Activated gamma-delta T cell (primary cell): Measurements from ENCODE around the gene TRIM38.
"Not testable (repeated sequence)": the region's sequence is repeated elsewhere in the genome, so short reads cannot be mapped to it uniquely, and the experiment has no call there.

Experiments used
- DNase-seq: peaks from one replicate; lab custom pipeline; 2025; lab: John Stamatoyannopoulos, UW

Gene TRIM38

GRCh38 chr6:25971187-25971821, 8.7 kb downstream of the TRIM38 start:
- no peak for DNase-seq

GRCh38 chr6:25972128-25972527, 9.5 kb downstream of the TRIM38 start:
- DNase-seq: no peak

- DNase-seq: no peak
Observed at GRCh38 chr6:25972902-25973301, 10.3 kb downstream of the TRIM38 start.

DNA sequence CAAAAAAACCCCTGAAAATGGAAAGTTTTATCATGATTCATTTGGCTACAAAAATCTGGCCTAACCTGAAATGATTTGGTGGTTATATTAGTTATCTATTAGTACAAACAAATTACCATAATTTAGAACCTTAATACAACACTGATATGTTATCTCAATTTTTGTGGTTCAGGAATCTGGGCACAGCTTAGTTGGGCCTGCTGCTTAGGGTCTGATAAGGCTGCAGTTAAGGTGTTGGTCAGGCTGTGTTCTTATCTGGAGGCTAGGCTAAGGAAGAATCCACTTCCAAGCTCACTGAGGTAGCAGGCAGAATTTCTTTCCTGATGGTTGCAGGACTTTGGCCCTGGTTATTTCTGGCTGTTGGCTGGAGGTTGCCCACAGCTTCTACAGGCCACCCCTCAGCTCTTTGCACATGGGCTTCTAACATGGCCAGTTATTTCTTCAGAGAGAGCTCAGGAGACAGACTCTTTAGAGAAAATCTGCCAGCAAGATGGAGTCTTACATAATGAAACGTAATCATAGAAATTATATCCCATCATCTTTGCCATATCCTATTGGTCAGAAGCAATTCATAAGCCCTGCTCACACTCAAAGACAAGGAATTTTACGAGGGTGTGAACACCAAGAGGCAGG, 11.4 kb downstream of the TRIM38 start:
- no peak for DNase-seq

DNA sequence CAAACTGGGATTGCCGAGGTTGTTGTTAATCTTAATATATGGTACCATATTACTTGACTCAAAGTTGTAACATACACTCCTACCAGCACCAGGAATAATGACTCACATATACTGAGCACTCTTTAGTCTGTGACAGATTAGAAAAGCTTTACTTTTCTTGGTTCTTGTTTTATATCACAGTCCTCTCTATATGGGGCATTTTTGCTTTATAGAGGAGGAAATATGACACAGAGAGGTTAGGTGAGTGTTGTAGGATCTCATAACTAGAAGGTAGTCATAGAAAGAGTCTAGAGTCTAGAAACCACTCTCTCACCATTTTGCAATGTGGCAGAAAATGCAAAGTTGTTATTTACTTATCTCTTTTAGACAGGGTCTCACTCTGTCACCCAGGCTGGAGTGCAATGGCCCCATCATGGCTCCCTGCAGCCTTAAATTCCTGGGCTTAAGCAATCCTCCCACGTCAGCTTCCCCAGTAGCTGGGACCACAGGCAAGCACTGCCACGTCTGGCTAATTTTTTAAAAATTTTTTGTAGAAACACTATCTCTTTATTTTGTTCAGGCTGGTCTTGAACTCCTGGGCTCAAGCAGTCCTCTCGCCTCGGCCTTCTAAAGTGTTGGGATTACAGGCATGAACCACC, 13.4 kb downstream of the TRIM38 start:
- DNase-seq: no peak

DNA sequence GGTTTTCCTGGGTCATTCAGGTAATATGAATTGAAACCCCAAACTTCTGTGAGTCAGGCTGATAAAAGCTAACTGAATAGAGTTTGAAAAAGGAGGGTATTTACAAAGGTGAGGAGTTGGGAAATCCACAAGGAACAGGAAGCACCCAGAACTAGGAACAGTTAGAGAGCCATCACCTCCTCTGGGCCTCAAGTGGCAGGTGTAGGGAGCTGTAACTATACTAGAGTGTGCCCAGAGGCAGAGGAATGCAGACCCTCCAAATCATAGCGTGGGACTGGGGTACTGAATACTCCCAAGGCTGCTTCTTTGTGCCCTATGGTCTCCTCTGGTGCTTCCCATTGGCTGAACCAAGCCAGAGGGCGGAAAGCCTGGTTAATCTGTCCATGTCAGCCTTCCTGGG, 18.3 kb downstream of the TRIM38 start:
- no peak for DNase-seq

DNA sequence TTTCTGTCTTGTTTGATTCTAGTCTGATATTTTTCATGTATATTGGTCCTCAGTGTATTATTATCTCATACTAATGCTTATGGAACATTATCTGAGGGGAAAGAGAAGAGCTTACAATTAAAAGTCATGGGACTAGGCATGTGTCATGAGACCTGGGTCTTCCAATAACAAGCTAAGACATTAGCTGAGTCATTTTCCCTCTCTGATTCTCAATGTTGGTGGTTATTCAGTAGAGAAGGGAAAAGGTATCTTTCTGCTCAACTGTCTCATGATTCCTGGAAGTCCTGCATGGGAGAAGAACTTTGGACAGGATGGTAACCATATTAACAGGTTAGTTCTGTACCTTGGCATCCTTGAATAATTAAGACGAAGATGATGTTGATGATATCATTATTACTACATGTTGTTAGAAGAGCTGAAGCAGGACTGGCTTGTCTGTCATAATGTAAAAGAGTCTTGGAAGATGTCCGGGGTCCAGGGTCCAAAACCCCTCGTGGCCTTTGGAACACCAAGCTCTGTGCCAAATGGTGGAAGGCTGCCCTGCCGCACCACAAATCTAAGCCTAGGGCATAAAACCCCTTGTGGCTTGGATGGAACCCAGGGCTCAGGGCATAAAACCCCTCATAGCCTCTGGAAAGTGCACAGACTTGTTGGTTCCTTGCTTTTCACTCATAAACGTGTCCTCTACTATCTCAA, 19.1 kb downstream of the TRIM38 start:
- DNase-seq: no peak

GRCh38 chr6:25984265-25984664, 21.7 kb downstream of the TRIM38 start:
- no peak for DNase-seq

DNA sequence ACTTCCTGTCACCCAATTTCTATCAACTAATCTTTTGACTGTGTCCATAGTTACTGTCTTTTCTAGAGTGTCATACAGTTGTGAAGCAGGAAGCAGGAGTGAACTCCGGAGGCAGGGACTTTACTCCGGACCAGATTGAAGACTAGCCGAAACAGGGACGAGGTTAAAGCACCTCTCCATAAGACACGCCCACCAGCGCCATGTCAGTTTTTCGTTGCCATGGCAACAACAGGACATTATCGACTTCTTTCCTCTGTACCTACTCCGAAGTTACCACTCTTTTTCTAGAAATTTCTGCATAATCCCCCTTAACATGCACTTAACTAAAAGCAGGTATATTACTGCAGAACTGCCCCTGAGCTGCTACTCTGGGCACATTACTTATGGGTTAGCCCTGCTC, 25.2 kb downstream of the TRIM38 start:
- no peak for DNase-seq

GRCh38 chr6:25990172-25990873, 27.7 kb downstream of the TRIM38 start:
- DNase-seq: no peak

GRCh38 chr6:25991785-25992412, 29.3 kb downstream of the TRIM38 start:
- peak; percentile 21 for DNase-seq

DNA sequence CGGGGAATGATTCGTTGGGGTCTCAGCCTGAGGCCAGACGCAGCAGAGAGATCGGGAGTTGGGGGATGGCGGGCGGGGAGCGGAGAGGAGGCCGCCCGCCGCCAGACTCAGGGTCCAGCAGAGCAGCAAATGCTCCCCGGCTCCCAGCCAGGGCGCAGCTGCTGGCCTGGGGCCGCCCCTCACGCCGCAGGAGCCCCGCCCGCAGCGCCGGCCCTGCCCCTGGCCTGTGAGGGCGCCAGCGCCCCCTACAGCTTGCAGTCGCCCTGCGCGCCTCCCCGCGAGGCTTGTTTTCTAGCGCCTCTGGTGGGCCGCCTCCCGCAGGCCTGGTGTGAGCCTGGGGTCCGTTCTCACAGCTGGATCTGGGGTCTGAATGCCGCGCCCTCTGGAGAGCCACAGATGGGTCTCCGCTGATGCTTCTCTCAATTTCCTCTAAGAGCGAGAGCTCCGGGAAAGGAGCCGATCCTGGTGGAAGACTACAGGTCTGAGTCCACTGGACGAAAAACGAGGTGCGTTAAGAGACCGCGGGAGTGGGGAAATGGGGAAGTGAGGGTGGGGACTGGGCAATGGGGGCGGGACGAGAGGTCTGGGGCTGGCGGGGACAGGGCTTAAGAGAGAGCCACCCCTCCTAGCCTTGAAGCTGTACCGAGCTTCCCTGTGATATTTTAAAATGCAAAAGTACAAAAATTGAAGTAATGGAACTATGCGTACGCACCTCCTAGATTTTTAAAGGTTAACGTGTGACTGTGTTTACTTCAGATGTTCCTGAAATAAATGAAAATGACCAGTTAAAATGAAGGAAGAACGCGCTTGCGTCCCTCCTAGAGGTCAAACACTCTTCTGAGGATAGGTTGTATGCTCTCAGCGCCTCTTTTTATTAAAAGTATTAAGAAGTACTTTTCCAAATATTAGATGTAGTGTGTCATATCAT, 30.1 kb downstream of the TRIM38 start:
- peak; percentile 80 for DNase-seq

DNA sequence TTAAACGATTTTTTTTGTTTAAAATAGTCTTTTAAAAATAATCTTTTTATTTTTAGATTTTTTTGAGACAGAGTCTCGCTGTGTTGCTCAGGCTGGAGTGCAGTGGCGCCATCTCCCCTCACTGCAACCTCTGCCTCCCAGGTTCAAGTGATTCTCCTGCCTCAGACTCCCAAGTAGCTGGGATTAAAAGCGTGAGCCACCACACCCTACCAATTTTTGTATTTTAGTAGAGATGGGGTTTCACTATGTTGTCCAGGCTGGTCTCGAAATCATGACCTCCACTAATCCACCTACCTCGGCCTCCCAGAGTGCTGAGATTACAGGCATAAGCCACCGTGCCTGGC, 30.7 kb downstream of the TRIM38 start:
- DNase-seq: not testable (repeated sequence)

GRCh38 chr6:25995507-25995906, 32.9 kb downstream of the TRIM38 start:
- DNase-seq: no peak

GRCh38 chr6:25997921-25998320, 35.3 kb downstream of the TRIM38 start:
- no peak for DNase-seq

DNA sequence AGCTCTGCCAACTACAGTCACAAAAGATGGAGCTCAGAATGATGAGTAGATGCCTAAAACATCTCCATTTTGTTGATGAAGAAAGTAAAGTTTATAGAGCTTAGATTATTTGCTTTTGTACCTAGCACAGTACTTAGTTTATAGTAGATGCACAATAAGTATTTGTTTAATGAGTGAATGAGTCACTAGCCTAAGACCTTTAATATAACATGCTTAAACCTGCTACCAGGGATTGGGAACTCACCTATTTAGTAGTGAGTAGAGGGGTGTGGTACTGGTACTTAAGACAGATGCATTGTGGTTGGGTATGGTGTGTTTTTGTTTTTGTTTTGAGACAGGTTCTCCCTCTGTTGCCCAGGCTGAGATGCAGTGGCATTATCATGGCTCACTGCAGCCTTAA, 35.8 kb downstream of the TRIM38 start:
- DNase-seq: no peak

DNA sequence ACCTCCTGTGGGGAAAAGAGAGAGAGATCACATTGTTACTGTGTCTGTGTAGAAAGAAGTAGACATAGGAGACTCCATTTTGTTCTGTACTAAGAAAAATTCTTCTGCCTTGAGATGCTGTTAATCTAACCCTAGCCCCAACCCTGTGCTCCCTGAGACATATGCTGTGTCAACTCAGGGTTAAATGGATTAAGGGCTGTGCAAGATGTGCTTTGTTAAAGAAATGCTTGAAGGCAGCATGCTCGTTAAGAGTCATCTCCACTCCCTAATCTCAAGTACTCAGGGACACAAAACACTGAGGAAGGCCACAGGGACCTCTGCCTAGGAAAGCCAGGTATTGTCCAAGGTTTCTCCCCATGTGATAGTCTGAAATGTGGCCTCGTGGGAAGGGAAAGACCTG, 36.6 kb downstream of the TRIM38 start:
- DNase-seq: not testable (repeated sequence)

DNA sequence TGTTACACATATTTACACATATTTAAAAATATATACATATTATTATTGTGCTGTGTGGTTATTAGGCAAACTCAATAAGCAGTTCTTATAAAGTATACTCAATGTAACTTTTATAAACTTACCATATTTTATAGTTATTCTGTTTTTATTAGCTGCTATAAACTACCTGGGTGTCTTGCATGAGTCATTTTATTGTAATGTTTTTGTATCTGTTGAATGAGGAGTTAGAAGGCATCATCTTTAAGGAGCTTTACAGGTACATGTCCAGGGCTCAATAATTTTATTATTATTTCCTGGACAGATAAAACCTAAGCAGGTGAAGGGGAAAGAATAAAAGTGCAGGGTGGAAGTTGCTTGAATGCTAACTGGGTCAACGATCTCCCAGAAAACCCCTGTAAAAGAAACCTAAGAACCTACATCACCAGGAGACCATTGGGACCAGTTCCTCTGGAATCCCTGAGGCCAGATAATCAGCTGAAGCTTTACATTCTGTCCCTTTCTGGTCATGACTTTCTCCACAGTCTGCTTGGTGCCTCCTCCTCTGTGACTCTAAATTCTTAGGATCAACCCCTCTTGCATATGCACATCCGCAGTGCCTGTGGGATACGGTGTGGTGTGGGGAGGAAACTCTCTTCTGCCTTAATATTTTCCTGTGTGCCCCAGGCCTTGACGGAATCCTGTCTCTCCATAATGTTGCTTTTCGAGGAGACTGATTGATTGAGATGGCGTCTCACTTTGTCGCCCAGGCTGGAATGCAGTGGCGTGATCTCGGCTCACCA, 38.0 kb downstream of the TRIM38 start:
- DNase-seq: no peak

DNA sequence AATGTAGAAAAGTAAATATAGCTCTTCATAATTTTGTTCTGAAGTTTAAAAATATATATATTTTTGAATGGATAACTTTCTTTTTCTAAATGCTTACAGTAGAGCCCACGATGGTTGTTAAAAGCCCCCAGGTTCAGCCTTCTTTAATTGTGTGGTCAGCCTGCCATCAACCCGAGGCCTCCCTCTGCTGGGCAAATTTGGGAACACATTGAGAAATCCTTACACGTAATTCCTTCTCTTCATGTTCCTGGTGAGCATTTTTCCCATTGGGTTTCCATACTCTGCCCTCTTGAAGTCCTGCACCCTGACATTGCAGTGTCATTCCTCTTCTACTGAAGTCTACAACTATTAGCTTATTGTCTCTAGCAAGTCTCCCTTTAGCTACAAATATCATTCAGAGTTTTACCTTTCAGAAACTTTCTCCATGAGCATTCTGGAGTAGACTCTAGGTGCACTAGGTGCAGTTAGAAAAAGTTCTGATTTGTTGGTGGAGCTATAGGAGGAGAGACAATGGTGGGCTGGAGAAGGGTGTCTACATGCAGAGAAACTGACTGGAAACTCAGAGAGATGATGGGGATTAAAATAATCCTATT, 40.6 kb downstream of the TRIM38 start:
- DNase-seq: no peak
